Suppressor macrophage treated with lipopolysaccharide for 4 hours (primary cell): ENCODE results near the gene PAPOLA.
"Not testable (repeated sequence)": the region's sequence is repeated elsewhere in the genome, so short reads cannot be mapped to it uniquely, and the experiment has no call there.

ENCODE experiments used
- DNase-seq: peaks from one replicate; pipeline ENCODE4 v3.0.0-alpha.2; 2020

Gene PAPOLA

GRCh38 chr14:96503306-96503679 is 1.1 kb downstream of the PAPOLA start:
- no peak for DNase-seq

- DNase-seq, result not testable (repeated sequence)
Observed at GRCh38 chr14:96504353-96504752, 2.2 kb downstream of the PAPOLA start.

GRCh38 chr14:96507723-96508122 is 5.5 kb downstream of the PAPOLA start:
- DNase-seq, result no peak

- DNase-seq, result no peak
Observed at GRCh38 chr14:96508900-96509299, 6.7 kb downstream of the PAPOLA start.

GRCh38 chr14:96509457-96510090 is 7.4 kb downstream of the PAPOLA start:
- no peak for DNase-seq

- no peak for DNase-seq
Observed at GRCh38 chr14:96511146-96511545, 9.0 kb downstream of the PAPOLA start.

- DNase-seq, result no peak
Observed at GRCh38 chr14:96511667-96512066, 9.5 kb downstream of the PAPOLA start.

- no peak for DNase-seq
Observed at GRCh38 chr14:96512122-96512521, 9.9 kb downstream of the PAPOLA start.

- no peak for DNase-seq
Observed at GRCh38 chr14:96512602-96513397, 10.6 kb downstream of the PAPOLA start.

GRCh38 chr14:96514694-96515093 is 12.5 kb downstream of the PAPOLA start:
- peak; percentile 10 for DNase-seq

GRCh38 chr14:96515731-96516130 is 13.5 kb downstream of the PAPOLA start:
- DNase-seq, result no peak

GRCh38 chr14:96516351-96516750 is 14.2 kb downstream of the PAPOLA start:
- no peak for DNase-seq

- no peak for DNase-seq
Observed at GRCh38 chr14:96519970-96520369, 17.8 kb downstream of the PAPOLA start.

- no peak for DNase-seq
Observed at GRCh38 chr14:96525452-96525851, 23.3 kb downstream of the PAPOLA start.

- DNase-seq, result no peak
Observed at GRCh38 chr14:96532632-96533031, 30.4 kb downstream of the PAPOLA start.

GRCh38 chr14:96536807-96537206 is 34.6 kb downstream of the PAPOLA start:
- DNase-seq, result no peak

- peak; percentile 12 for DNase-seq
Observed at GRCh38 chr14:96538097-96538989, 36.2 kb downstream of the PAPOLA start.

- no peak for DNase-seq
Observed at GRCh38 chr14:96538990-96539317, 36.8 kb downstream of the PAPOLA start.

- no peak for DNase-seq
Observed at GRCh38 chr14:96554315-96554910, 52.2 kb downstream of the PAPOLA start.

GRCh38 chr14:96559571-96559970 is 57.4 kb downstream of the PAPOLA start:
- DNase-seq, result no peak

GRCh38 chr14:96564389-96564788 is 62.2 kb downstream of the PAPOLA start:
- no peak for DNase-seq

GRCh38 chr14:96565811-96566210 is 63.6 kb downstream of the PAPOLA start:
- DNase-seq, result no peak

- peak; percentile 28 for DNase-seq
Observed at GRCh38 chr14:96567289-96567899, 65.2 kb downstream of the PAPOLA start.
